ENCODE measurements around the gene ACSS2.

The ACSS2 gene

GRCh38 chr20:34952671-34953070 is 76.3 kb downstream of the ACSS2 start:
- Histone ChIP-seq H3K27ac (ENCODE audit: low read length) (no peak overlapping the region), H3K36me3 (ENCODE audit: control insufficient read depth in 1 of 2, insufficient read depth in 2 of 2, low read length in 2 of 2) (peaks cover 12% of the 10 kb centered on the region in 2 donors), H3K4me1 (ENCODE audit: control insufficient read depth in 1 of 2, insufficient read depth in 2 of 2, low read length in 2 of 2) (peaks cover 0 to 7% of the 10 kb centered on the region in 2 donors)

GRCh38 chr20:34953960-34954359 is 77.5 kb downstream of the ACSS2 start:
- no peak overlapping the region for H3K4me3 ChIP-seq (ENCODE audit: low read depth in 1 of 2, low read length in 2 of 2)

More at GRCh38 chr20:34952671-34953070, 76.3 kb downstream of the ACSS2 start:
- Histone ChIP-seq H3K4me3 (ENCODE audit: low read depth in 1 of 2, low read length in 2 of 2) (no peak overlapping the region), H3K9me3 (ENCODE audit: control insufficient read depth in 1 of 2, low read length in 2 of 2) (no peaks in the 10 kb centered on the region), H3K27me3 (ENCODE audit: low read depth, low read length) (no peaks in the 10 kb centered on the region)

GRCh38 chr20:34954904-34955230 is 78.5 kb downstream of the ACSS2 start:
- Histone ChIP-seq H3K27ac (ENCODE audit: low read length) (peak overlapping the region; percentile 91), H3K9me3 (ENCODE audit: control insufficient read depth in 1 of 2, low read length in 2 of 2) (no peaks in the 10 kb centered on the region), H3K4me3 (ENCODE audit: low read depth in 1 of 2, low read length in 2 of 2) (peak overlapping the region; percentile 69 to 86), H3K4me1 (ENCODE audit: control insufficient read depth in 1 of 2, insufficient read depth in 2 of 2, low read length in 2 of 2) (peaks cover 0 to 7% of the 10 kb centered on the region in 2 donors), H3K27me3 (ENCODE audit: low read depth, low read length) (no peaks in the 10 kb centered on the region), H3K36me3 (ENCODE audit: control insufficient read depth in 1 of 2, insufficient read depth in 2 of 2, low read length in 2 of 2) (peaks cover 4 to 7% of the 10 kb centered on the region in 2 donors)

More at GRCh38 chr20:34953960-34954359, 77.5 kb downstream of the ACSS2 start:
- Histone ChIP-seq H3K9me3 (ENCODE audit: control insufficient read depth in 1 of 2, low read length in 2 of 2) (no peaks in the 10 kb centered on the region), H3K27ac (ENCODE audit: low read length) (no peak overlapping the region), H3K27me3 (ENCODE audit: low read depth, low read length) (no peaks in the 10 kb centered on the region), H3K36me3 (ENCODE audit: control insufficient read depth in 1 of 2, insufficient read depth in 2 of 2, low read length in 2 of 2) (peaks cover 12% of the 10 kb centered on the region in 2 donors), H3K4me1 (ENCODE audit: control insufficient read depth in 1 of 2, insufficient read depth in 2 of 2, low read length in 2 of 2) (peaks cover 0 to 7% of the 10 kb centered on the region in 2 donors)

- Histone ChIP-seq H3K9me3 (ENCODE audit: control insufficient read depth in 1 of 2, low read length in 2 of 2) (no peaks in the 10 kb centered on the region), H3K27ac (ENCODE audit: low read length) (peak within 1 kb of the TSS; percentile 91), H3K4me3 (ENCODE audit: low read depth in 1 of 2, low read length in 2 of 2) (peak within 1 kb of the TSS; percentile 69 to 86), H3K27me3 (ENCODE audit: low read depth, low read length) (no peaks in the 10 kb centered on the region), H3K36me3 (ENCODE audit: control insufficient read depth in 1 of 2, insufficient read depth in 2 of 2, low read length in 2 of 2) (peaks cover 0 to 7% of the 10 kb centered on the region in 2 donors), H3K4me1 (ENCODE audit: control insufficient read depth in 1 of 2, insufficient read depth in 2 of 2, low read length in 2 of 2) (peaks cover 0 to 7% of the 10 kb centered on the region in 2 donors)
These were observed 79.0 kb downstream of the ACSS2 start, which contains the start of the genes GSS and MYH7B for GRCh38 chr20:34955231-34956040. Gene GSS, minus strand, starts transcription at chr20:34955806. Its CDS starts 3,954 bp downstream, at chr20:34951852. Gene MYH7B, plus strand, starts transcription at chr20:34955868. Its CDS starts 22,138 bp downstream, at chr20:34978006.

GRCh38 chr20:34956041-34956458 is 79.6 kb downstream of the ACSS2 start:
- Histone ChIP-seq H3K4me3 (ENCODE audit: low read depth in 1 of 2, low read length in 2 of 2) (peak overlapping the region; percentile 69 to 86), H3K9me3 (ENCODE audit: control insufficient read depth in 1 of 2, low read length in 2 of 2) (no peaks in the 10 kb centered on the region), H3K27me3 (ENCODE audit: low read depth, low read length) (no peaks in the 10 kb centered on the region), H3K27ac (ENCODE audit: low read length) (peak overlapping the region; percentile 91), H3K4me1 (ENCODE audit: control insufficient read depth in 1 of 2, insufficient read depth in 2 of 2, low read length in 2 of 2) (peaks cover 0 to 7% of the 10 kb centered on the region in 2 donors), H3K36me3 (ENCODE audit: control insufficient read depth in 1 of 2, insufficient read depth in 2 of 2, low read length in 2 of 2) (peaks cover 0 to 7% of the 10 kb centered on the region in 2 donors)

- no peaks in the 10 kb centered on the region for H3K36me3 ChIP-seq (ENCODE audit: control insufficient read depth in 1 of 2, insufficient read depth in 2 of 2, low read length in 2 of 2)
- no peak overlapping the region for H3K4me3 ChIP-seq (ENCODE audit: low read depth in 1 of 2, low read length in 2 of 2)
- no peak overlapping the region for H3K27ac ChIP-seq (ENCODE audit: low read length)
- no peaks in the 10 kb centered on the region for H3K27me3 ChIP-seq (ENCODE audit: low read depth, low read length)
- no peaks in the 10 kb centered on the region for H3K9me3 ChIP-seq (ENCODE audit: control insufficient read depth in 1 of 2, low read length in 2 of 2)
- peaks cover 0 to 7% of the 10 kb centered on the region in 2 donors for H3K4me1 ChIP-seq (ENCODE audit: control insufficient read depth in 1 of 2, insufficient read depth in 2 of 2, low read length in 2 of 2)
These were observed 80.5 kb downstream of the ACSS2 start for GRCh38 chr20:34956751-34957472.

GRCh38 chr20:34964486-34964885 is 88.1 kb downstream of the ACSS2 start:
- H3K9me3 ChIP-seq (ENCODE audit: control insufficient read depth in 1 of 2, low read length in 2 of 2) = no peaks in the 10 kb centered on the region
- H3K4me1 ChIP-seq (ENCODE audit: control insufficient read depth in 1 of 2, insufficient read depth in 2 of 2, low read length in 2 of 2) = no peaks in the 10 kb centered on the region
- no peaks in the 10 kb centered on the region for H3K36me3 ChIP-seq (ENCODE audit: control insufficient read depth in 1 of 2, insufficient read depth in 2 of 2, low read length in 2 of 2)
- no peaks in the 10 kb centered on the region for H3K27me3 ChIP-seq (ENCODE audit: low read depth, low read length)
- H3K27ac ChIP-seq (ENCODE audit: low read length) = no peak overlapping the region
- H3K4me3 ChIP-seq (ENCODE audit: low read depth in 1 of 2, low read length in 2 of 2) = no peak overlapping the region

- H3K9me3 ChIP-seq (ENCODE audit: control insufficient read depth in 1 of 2, low read length in 2 of 2) = no peaks in the 10 kb centered on the region
- no peaks in the 10 kb centered on the region for H3K36me3 ChIP-seq (ENCODE audit: control insufficient read depth in 1 of 2, insufficient read depth in 2 of 2, low read length in 2 of 2)
- no peak overlapping the region for H3K27ac ChIP-seq (ENCODE audit: low read length)
- no peak overlapping the region for H3K4me3 ChIP-seq (ENCODE audit: low read depth in 1 of 2, low read length in 2 of 2)
- H3K27me3 ChIP-seq (ENCODE audit: low read depth, low read length) = no peaks in the 10 kb centered on the region
- H3K4me1 ChIP-seq (ENCODE audit: control insufficient read depth in 1 of 2, insufficient read depth in 2 of 2, low read length in 2 of 2) = no peaks in the 10 kb centered on the region
These were observed 88.6 kb downstream of the ACSS2 start for GRCh38 chr20:34965051-34965450.

GRCh38 chr20:34967421-34967820 is 91.0 kb downstream of the ACSS2 start:
- H3K27ac ChIP-seq (ENCODE audit: low read length) = no peak overlapping the region
- H3K36me3 ChIP-seq (ENCODE audit: control insufficient read depth in 1 of 2, insufficient read depth in 2 of 2, low read length in 2 of 2) = no peaks in the 10 kb centered on the region
- H3K9me3 ChIP-seq (ENCODE audit: control insufficient read depth in 1 of 2, low read length in 2 of 2) = no peaks in the 10 kb centered on the region

GRCh38 chr20:34968042-34968775 is 91.8 kb downstream of the ACSS2 start:
- Histone ChIP-seq H3K27me3 (ENCODE audit: low read depth, low read length) (no peaks in the 10 kb centered on the region), H3K4me3 (ENCODE audit: low read depth in 1 of 2, low read length in 2 of 2) (no peak overlapping the region), H3K27ac (ENCODE audit: low read length) (no peak overlapping the region), H3K36me3 (ENCODE audit: control insufficient read depth in 1 of 2, insufficient read depth in 2 of 2, low read length in 2 of 2) (no peaks in the 10 kb centered on the region), H3K9me3 (ENCODE audit: control insufficient read depth in 1 of 2, low read length in 2 of 2) (no peaks in the 10 kb centered on the region), H3K4me1 (ENCODE audit: control insufficient read depth in 1 of 2, insufficient read depth in 2 of 2, low read length in 2 of 2) (no peaks in the 10 kb centered on the region)

More at GRCh38 chr20:34967421-34967820, 91.0 kb downstream of the ACSS2 start:
- Histone ChIP-seq H3K4me1 (ENCODE audit: control insufficient read depth in 1 of 2, insufficient read depth in 2 of 2, low read length in 2 of 2) (no peaks in the 10 kb centered on the region), H3K27me3 (ENCODE audit: low read depth, low read length) (no peaks in the 10 kb centered on the region), H3K4me3 (ENCODE audit: low read depth in 1 of 2, low read length in 2 of 2) (no peak overlapping the region)
